GM19240 (cell line): ENCODE results near the gene CDCA5.

Experiments
- DNase-seq: peaks from one replicate; pipeline ENCODE4 v3.0.0; 2011; ENCODE audit warnings: low spot score; ENCODE audit not compliant: insufficient read length

Gene CDCA5

GRCh38 chr11:65047581-65048422 is 36.0 kb downstream of the CDCA5 start:
- no peak for DNase-seq

- DNase-seq = no peak
Observed at GRCh38 chr11:65045728-65046127, 38.1 kb downstream of the CDCA5 start.

GRCh38 chr11:65045061-65045460 is 38.8 kb downstream of the CDCA5 start:
- no peak for DNase-seq

DNA sequence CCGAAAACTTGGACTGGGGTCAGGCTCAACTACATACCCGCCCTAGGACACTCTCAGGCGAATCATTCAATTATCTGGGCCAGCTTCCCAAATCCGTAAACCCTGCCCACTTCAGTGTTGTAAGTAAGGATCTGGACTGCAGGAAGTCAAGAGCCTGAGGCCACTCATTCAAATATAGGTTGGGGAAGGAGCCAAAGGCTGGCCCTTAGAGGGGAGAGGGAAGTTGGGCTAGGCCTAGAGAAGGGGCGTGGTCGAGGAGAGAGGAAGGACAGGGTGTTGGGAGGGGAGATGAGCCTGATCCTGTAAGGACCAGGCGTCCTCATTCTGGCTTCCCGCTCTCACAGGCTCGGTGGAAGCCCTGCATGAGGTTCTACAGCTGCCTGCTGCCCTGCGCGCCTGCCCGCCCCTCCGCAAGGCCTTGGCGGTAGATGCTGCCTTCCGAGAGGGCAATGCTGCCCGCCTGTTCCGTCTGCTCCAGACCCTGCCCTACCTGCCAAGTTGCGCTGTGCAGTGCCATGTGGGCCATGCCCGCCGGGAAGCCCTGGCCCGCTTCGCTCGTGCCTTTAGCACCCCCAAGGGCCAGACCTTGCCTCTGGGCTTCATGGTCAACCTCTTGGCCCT is 39.8 kb downstream of the CDCA5 start:
- no peak for DNase-seq

GRCh38 chr11:65042891-65043290 is 40.9 kb downstream of the CDCA5 start:
- no peak for DNase-seq

DNA sequence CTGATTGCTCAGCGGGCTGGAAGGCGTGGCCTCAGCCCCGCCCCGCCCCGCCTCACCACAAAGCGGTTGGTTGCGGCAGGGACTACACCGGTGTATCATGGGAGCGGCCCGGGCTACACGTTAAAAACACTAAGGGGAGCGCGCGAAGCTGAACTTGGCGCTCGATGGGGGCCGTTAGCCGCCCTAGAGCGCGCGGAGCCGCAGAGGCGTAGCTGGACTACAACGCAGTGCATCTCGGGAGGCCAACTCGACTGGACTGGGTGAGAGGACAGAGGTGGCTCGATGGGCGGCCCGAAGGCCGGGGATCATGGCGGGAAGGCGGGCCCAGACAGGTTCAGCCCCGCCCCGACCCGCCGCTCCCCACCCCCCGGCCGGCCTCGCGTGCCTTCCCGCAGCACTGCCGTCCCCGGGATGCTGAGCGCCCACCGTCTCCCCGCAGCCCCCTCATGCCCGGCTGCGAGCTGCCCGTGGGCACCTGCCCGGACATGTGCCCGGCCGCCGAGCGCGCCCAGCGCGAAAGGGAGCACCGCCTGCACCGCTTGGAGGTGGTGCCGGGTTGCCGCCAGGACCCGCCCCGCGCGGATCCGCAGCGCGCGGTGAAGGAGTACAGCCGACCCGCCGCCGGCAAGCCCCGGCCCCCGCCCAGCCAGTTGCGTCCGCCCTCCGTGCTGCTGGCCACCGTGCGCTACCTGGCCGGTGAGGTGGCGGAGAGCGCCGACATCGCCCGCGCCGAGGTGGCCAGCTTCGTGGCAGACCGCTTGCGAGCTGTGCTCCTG is 42.8 kb downstream of the CDCA5 start, which contains the start of gene SAC3D1:
Gene SAC3D1, plus strand, starts transcription at position 364 of the 776 bp plus-strand sequence. Its CDS starts 83 bp downstream, at position 447.
- peak; percentile 98 for DNase-seq

DNA sequence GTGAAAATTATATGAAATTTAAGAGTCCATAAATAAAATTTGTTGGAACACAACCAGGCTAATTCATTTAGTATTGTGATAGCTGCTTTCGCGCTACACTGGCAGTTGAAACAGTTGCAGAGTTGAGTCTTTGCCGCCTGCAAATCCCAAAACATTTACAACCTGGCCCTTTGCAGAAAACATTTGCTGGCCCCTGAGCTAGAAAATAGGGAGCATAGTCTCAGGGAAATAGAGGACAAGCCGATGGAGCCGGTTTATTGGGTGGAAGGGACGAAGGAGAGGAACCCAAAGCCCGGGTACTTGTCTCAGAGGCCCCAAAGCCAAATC is 43.4 kb downstream of the CDCA5 start:
- no peak for DNase-seq

- no peak for DNase-seq
Observed at GRCh38 chr11:65036931-65037330, 46.9 kb downstream of the CDCA5 start.

DNA sequence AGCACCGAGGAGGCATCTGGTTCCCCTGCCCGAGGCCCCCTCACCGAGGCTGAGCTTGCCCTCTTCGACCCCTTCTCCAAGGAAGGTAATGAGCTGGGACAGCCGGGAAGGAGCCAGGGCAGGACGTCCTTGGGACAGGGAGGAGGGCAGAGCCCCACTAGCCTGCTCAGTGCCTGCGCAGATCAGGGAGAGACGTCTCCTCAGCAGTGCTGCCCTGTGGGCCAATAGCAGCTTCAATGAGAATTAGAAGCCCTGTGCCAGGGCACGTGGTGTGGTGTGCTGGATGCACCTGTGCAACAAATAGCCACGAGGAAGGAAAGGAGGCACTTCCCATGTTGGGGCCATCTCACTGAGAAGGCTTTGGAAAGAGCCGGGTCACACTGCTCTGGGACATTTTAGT is 48.3 kb downstream of the CDCA5 start:
- no peak for DNase-seq

DNA sequence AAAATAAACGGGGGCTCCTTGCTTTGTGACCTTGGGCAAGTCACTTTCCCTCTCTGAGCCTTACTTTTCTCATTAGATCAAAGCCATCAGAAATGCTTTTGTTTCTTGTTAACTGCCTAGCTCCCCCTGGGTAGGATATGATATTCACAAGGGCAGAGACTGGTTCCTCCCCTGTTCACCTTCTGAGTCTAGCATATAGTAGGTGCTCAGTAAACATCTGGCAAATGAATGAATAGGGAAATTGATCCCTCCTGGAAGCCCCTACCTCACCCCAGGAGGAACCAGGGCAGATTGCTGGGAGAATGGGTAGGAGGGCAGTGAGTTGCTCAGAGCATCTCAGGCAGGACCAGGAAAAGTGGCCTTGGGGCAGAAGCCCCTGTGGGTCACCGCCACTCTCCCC is 49.4 kb downstream of the CDCA5 start:
- no peak for DNase-seq

GRCh38 chr11:65032216-65032615 is 51.6 kb downstream of the CDCA5 start:
- no peak for DNase-seq
